GM21528 (cell line): ENCODE data around the gene NCAPD3.

Source experiments
- ATAC-seq: cut with Tn5 transposase; IDR thresholded peaks from one replicate; pipeline ENCODE4 v1.9.1; 2021; ENCODE audit warnings: mild to moderate bottlenecking, moderate library complexity; ENCODE audit not compliant: unreplicated experiment, low FRiP score

NCAPD3 gene

GRCh38 chr11:134252346-134253187 lies 28.8 kb upstream of the NCAPD3 start:
- peak; percentile 44 for ATAC-seq

- no peak for ATAC-seq
Observed at GRCh38 chr11:134250675-134251074, 26.9 kb upstream of the NCAPD3 start.

- ATAC-seq: no peak
Observed at GRCh38 chr11:134250246-134250645, 26.5 kb upstream of the NCAPD3 start.

GRCh38 chr11:134248910-134249480 lies 25.2 kb upstream of the NCAPD3 start:
- no peak for ATAC-seq

DNA sequence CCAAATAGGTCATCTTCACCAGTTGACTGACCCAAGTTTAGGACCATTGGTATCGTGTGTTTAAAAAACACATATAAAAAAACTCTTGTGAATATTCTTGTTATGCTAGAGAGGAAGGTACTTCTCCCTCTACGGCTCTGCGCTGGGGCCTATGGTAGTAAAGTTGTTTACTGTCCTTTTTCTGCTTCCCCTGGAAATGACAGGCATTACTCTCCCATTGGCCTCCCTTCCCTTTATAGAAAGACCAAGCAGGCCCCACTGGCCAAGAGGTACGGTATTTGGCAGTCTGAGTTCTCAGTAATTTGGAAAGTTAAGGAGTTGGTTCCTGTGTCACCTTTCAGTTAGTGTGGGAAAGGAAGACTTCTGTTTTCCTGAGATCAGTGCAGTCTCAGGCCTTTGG lies 22.9 kb upstream of the NCAPD3 start:
- no peak for ATAC-seq

DNA sequence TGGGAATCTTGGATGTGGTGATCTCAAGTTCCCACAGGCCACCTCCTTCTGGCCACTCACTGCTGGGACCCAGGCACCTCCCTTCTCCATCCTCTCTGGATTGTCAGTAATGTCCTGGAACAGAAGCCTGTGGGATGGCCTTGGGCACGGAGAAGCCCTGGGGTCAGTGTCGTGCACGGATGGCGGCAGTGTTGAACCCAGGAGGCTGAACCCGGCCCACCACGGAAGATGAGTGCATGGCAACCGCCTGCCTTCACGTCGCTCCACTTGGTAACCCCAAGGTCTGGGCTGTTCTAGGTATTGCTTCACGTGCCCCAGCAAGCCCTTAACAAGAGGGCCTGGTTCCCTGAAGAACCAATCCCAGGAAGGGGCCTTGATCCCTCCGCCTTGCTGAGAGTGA lies 22.3 kb upstream of the NCAPD3 start:
- ATAC-seq: no peak

DNA sequence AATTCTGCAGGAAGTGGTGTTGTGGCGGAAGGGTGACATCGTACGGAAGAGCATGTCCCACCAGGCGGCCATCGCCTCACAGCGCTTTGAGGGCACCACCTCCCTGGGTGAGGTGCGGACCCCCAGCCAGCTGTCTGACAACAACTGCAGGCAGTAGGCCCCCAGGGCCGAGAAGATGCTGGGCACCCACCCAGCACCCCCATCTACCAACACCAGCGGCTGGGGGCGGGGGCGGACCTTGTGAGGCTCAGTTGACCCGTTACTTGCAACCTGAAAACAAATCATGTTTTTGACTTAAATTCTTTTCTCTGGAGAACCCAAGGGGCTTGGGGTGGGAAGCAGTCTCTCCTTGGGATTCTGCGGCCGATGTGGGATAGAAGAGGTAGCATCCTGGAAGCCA lies 21.7 kb upstream of the NCAPD3 start:
- no peak for ATAC-seq

GRCh38 chr11:134244593-134244992 lies 20.8 kb upstream of the NCAPD3 start:
- ATAC-seq: no peak

GRCh38 chr11:134243913-134244312 lies 20.1 kb upstream of the NCAPD3 start:
- ATAC-seq: no peak

DNA sequence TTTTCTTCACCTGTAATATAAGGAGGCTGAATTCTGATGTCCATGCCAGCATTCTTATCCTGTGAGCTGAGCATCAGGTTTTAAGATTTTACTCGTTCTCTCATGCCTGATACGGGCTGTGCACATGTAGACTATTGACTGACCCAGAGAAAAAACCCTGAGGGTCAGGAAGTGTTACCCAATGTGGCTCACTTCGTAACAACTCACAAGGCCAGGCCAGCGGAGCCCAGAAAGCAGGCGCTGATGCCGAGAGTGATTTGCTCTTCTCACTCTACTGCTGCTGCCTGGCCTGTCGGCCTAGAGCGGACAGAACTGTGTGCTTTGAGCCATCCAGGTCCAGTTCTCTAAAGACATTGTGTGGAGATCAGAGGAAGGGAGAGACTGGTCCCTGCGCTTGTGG lies 18.6 kb upstream of the NCAPD3 start:
- ATAC-seq: no peak

DNA sequence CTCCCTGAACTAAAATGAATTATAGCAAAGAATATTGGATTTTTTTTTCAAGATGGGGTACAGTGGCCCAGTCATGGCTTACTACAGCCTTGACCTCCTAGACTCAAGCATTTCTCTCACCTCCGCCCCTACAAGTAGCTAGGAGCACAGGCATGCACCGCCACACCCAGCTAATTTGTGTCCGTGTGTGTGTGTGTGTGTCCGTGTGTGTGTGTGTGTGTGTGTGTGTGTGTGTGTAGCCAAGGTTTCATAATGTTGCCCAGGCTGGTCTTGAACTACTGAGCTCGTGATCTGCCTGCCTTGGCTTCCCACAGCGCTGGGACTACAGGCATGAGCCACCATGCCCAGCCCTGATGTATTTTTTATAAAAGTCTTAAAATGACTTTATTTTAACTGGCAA lies 16.8 kb upstream of the NCAPD3 start:
- no peak for ATAC-seq

- no peak for ATAC-seq
Observed at GRCh38 chr11:134238956-134239355, 15.2 kb upstream of the NCAPD3 start.

GRCh38 chr11:134237557-134237922 lies 13.8 kb upstream of the NCAPD3 start:
- ATAC-seq: no peak

DNA sequence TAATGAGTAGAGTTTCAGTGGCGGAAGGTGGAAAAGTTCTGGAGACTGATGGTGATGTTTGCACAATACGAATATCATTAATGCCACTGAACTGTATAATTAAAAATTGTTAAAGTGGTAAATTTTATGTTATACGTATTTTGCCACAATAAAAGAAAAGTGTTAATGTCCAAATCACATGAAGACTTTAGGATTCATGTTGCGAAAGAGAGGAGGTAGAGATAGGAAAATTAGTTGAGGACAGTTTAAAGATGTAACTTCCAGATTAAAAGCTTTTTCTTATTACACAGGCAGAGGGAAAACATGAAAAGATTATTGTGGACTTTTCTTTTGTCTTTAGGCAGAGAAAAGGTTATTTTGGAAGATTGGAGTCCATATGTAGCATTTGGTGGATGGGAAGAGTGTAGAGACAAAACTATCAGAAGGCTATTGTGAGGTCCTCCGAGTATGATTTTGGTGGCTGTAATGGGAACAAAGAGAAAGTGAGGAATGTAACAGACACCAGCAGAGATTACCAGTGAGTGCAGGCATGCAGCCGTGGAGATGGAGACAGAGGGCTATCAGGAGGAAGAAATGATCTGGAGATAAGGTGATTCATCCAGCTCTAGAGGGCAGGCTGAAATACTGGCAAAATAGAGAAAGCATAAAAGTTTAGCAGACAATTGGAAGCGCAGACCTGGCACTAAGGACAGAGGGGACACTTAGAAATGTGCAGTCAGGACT lies 13.2 kb upstream of the NCAPD3 start:
- ATAC-seq: no peak

- ATAC-seq: no peak
Observed at GRCh38 chr11:134235399-134235798, 11.6 kb upstream of the NCAPD3 start.

DNA sequence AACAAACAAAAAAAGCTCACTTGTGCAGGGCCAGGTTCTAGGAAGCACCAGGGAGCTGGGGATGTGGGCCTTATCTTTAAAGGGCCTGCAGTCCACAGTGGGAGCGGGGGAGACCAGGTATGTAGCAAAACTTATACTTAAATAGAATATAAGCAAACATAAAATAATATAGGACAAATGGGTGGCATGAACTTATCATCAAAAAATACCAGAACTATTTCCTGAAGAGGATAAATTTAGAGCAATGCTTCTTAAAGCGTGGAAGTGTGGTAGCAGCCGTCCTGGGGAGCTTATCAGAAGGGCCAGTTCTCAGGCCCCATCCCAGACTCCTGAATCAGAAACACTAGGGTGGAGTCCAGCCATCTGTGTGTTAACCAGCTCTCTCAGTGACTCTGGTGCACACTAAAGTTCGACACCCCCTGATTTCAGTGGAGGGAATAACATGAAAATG lies 10.0 kb upstream of the NCAPD3 start:
- ATAC-seq: no peak

- no peak for ATAC-seq
Observed at GRCh38 chr11:134231958-134232659, 8.3 kb upstream of the NCAPD3 start.

DNA sequence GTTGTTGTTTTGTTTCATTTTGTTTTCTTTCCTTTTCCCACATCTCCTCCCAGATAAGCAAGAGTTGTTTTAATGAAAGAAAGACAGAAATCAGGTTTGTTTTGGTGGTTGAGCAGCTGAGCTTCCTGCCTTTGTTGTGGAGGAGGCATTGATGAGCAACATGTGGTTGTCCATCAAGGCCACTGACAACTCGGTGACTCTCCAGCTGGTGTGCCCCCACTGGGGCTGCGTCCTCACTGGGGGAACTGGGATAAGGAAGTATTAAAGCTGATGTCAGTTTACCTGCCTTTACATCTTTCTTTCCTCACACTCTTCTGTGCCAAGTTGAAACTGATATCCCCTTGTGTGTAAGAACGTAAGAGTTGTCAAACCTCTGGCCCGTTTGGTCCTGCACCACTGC lies 6.6 kb upstream of the NCAPD3 start:
- no peak for ATAC-seq

DNA sequence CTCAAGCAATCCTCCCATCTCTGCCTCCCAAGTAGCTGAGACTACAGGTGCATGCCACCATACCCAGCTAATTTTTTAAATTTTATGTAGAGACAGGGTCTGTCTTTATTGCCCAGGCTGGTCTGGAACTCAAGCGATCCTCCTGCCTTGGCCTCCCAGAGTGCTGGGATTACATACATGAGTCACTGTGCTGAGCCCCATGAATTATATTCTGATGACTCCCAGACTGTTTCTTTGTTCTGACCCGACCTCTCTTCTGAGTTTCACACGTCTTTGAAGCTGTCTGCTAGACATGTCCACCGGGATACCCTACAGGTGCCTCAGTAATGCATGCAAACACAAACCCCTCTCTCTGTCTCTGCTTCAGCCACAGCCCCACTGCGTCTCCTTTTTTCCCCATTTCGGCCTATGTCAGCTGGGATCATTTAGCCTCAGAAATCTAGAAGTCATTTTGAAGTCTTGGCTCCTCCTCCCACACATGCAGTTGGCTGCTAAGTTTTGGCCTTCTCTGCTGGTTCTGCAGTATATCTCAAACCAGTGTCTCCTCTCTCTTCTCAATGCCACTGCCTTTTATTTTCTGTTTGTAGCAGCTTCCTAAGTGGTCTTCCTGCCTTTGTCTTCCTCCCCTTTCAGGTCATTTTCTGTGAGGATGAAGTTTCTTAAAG lies 5.5 kb upstream of the NCAPD3 start:
- ATAC-seq: no peak

DNA sequence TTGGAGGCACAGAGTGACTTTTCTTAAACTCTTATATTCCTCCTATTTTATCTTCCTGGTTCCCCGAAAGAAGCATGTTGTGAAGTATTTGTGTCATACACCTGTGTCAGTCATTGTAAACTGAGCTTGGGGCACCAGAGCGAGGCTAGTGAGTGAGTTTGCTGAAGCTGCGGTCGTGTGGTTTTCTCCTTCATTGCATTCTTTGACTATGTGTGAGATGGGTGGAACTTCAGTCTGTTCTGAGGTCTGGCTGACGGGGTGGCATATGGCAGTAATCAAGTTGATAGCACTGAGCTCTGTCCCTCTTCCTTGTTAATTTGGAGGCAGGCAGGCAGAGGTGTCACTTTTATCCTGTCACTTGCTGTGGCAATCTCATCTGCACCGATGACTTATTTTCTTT lies 4.9 kb upstream of the NCAPD3 start:
- ATAC-seq: peak; percentile 51
